Aorta (tissue), 5 donors: ENCODE results near the gene CCDC134. TPM values are rescaled to one million over a fixed set of nuclear protein-coding genes. Genes with fewer than 3 reads are reported as not detected.
"Not testable (repeated sequence)": the region's sequence is repeated elsewhere in the genome, so short reads cannot be mapped to it uniquely, and the experiment has no call there.

Experiments used
- ATAC-seq: fragments of 200-7000 bp; cut with Tn5 transposase; one replicate; pipeline ENCODE4 v1.9.1; 2022; ENCODE audit warnings: moderate library complexity; ENCODE audit not compliant: low FRiP score
- DNase-seq, 2 donors: peaks; one replicate each; pipeline ENCODE4 v3.0.0-alpha.2; 2020
- H3K27ac ChIP-seq, 2 donors: one replicate each; pipeline ENCODE4 v1.5.1; 2013; ENCODE audit warnings: low read length in 2 of 2, mild to moderate bottlenecking in 2 of 2, moderate library complexity in 2 of 2, control low read depth in 1 of 2, inconsistent platforms in 1 of 2, low read depth in 1 of 2
- H3K27me3 ChIP-seq, 2 donors: one replicate each; pipeline ENCODE4 v1.6.1; 2013; ENCODE audit warnings: control low read depth in 1 of 2, low read length in 1 of 2, mild to moderate bottlenecking in 1 of 2, moderate library complexity in 1 of 2; ENCODE audit not compliant: insufficient read depth in 2 of 2, control insufficient read depth in 1 of 2
- H3K36me3 ChIP-seq, 2 donors: one replicate each; pipeline ENCODE4 v1.6.1; 2013; ENCODE audit warnings: control low read depth in 1 of 2, low read length in 1 of 2, mild to moderate bottlenecking in 1 of 2; ENCODE audit not compliant: insufficient read depth in 2 of 2, control insufficient read depth in 1 of 2
- H3K4me1 ChIP-seq, 2 donors: one replicate each; pipeline ENCODE4 v1.6.1; 2013; ENCODE audit warnings: low read length in 2 of 2, control low read depth in 1 of 2, mild to moderate bottlenecking in 1 of 2, moderate library complexity in 1 of 2; ENCODE audit not compliant: insufficient read depth in 2 of 2, control insufficient read depth in 1 of 2
- H3K4me3 ChIP-seq, 2 donors: one replicate each; pipeline ENCODE4 v1.5.1; 2013; ENCODE audit warnings: low read length in 2 of 2, control low read depth in 1 of 2, mild to moderate bottlenecking in 1 of 2
- H3K9me3 ChIP-seq: one replicate; pipeline ENCODE4 v1.6.1; 2013; ENCODE audit warnings: mild to moderate bottlenecking, low read length; ENCODE audit not compliant: control insufficient read depth
- WGBS, 2 donors: extraction: QIAGEN DNeasy Blood & Tissue Kit; methylation state at CpG; one replicate each; pipeline ENCODE4 v1.1.7; 2013; 5-methylcytosine and 5-hydroxymethylcytosine counted together
- intact Hi-C, 2 donors: fragments of 100-400 bp; cut with DNase I; formaldehyde crosslinking; loops; one replicate each; pipeline versions ENCODE4 v1.14.2 to v1.15.0; 2022
- polyA plus RNA-seq, 2 donors: library from polyadenylated mRNA; stranded (reverse); fragments of 200-250 nt; gene quantifications; one replicate each; pipeline ENCODE4 v1.2.3, GENCODE V29; 2013
- total RNA-seq, 2 donors: library from RNA; stranded (reverse); fragmentation: NEBNext Ultra II Directional; extraction: Animal tissue kit (Norgen Biotek cat#: 25700); gene quantifications; one replicate each; pipeline ENCODE4 v1.2.1, GENCODE V29; 2021
- donor health status: healthy with polysubstance abuse.
- donor health status: Bipolar disorder and iron deficiency.
- donor health status: DM: no; HTN: no; CAD: no.
- donor health status: DM: no; HTN: no; CAD: no.
- donor health status: DM: yes; HTN: yes; CAD: no.

Gene CCDC134
- total and polyA plus RNA-seq, 4 donors: 1.0 to 7.3 (median 4.1) TPM; not detected in 1

DNA sequence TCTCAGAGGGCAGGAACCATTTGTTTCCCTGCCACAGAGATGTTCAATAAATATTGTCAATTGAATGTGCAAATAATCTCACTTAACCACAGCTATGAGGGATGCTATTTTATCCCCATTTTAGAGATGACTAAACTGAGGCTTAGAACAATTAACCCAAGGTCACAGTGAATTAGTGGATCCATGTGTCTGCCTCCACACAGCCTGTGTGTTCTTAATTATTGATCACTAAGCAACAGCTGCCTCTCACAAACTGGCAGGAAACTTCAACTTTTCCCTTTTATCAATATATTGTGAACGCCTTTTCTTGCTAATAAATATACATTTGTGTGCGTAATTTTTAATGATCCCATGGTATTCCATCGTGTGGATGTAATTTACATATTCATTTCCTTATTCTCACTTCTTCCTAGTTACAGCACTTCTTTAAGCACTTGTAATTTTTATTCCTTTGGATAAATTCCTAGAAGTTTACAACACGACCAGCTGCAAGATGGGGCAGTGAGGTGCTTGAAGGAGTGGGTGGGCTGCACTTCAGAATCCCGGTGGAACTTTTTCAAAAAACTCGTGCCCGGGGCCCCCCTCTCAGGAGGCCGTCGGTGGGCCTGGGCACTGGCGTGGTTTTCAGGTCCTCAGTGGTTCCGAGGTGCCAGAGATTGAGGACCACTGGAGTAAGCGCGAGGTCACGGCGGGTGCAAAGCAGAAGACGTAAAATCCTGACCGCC lies 31.5 kb downstream of the CCDC134 start:
- Histone ChIP-seq H3K27me3 (no peaks in the 10 kb centered on the region), H3K4me3 (peak overlapping the region; percentile 4 to 62), H3K27ac (peak overlapping the region in 1 of 2 donors; percentile 89), H3K4me1 (no peaks in the 10 kb centered on the region), H3K9me3 (no peaks in the 10 kb centered on the region), H3K36me3 (no peaks in the 10 kb centered on the region)
- DNase-seq (no peak), ATAC-seq (no peak)
- WGBS, 2 donors: 11 to 12% methylated on average over 17 of the region's 17 CpGs
- intact Hi-C loops: loop anchor here in 1 of 2 donors (2.0 kb wide), 1 partner anchor 31 kb away; the partner anchor contains the start of gene CCDC134

DNA sequence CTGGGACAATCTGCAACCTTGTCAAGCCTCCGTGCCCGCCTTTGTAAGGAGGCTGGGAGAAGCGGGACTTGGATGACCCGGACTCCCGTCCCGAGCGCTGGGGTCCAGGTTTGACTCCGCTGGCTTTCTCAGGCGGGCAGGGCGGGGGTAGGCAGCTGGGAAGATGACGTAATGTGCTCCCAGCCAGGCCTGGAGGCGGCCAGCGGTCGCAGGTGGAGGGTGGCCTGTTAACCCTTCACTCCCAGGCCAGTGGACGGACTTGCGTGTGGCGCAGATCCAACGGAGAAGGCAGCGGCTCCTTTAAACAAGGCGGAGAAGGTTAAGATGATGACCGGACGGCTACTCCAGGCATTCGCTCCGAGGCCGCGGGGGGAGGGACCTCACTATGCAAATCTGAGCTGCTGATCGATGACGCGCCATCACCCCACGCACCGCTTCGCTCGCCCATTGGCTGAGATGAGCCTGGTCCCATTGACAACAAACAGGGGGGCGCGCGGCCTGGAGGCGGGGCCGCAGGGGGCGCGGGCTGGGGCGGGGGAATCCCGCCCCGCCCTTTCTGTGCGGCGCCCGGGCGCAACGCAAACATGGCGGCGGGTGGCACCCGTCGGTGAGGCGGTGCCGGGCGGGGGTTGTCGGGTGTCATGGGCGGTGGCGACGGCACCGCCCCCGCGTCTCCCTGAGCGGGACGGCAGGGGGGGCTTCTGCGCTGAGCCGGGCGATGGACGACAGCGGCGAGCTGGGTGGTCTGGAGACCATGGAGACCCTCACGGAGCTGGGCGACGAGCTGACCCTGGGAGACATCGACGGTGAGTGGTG lies 32.3 kb downstream of the CCDC134 start, which contains the start of gene SREBF2:
Gene SREBF2, plus strand, starts transcription at position 553 of the 816 bp plus-strand sequence. Its CDS starts 166 bp downstream, at position 719.
- 0% methylated on average over 59 to 75 of the region's 75 CpGs for WGBS, 2 donors
- Histone ChIP-seq H3K27me3 (no peaks in the 10 kb centered on the region), H3K4me1 (no peaks in the 10 kb centered on the region), H3K4me3 (peak within 1 kb of the TSS; percentile 80 to 92), H3K36me3 (no peaks in the 10 kb centered on the region), H3K27ac (peak within 1 kb of the TSS in 1 of 2 donors; percentile 89), H3K9me3 (no peaks in the 10 kb centered on the region)
- DNase-seq: peak; percentile 100
- ATAC-seq: peak; percentile 97
- intact Hi-C loops: loop anchor here in 1 of 2 donors (2.0 kb wide), 1 partner anchor 32 kb away; the partner anchor contains the start of gene CCDC134

DNA sequence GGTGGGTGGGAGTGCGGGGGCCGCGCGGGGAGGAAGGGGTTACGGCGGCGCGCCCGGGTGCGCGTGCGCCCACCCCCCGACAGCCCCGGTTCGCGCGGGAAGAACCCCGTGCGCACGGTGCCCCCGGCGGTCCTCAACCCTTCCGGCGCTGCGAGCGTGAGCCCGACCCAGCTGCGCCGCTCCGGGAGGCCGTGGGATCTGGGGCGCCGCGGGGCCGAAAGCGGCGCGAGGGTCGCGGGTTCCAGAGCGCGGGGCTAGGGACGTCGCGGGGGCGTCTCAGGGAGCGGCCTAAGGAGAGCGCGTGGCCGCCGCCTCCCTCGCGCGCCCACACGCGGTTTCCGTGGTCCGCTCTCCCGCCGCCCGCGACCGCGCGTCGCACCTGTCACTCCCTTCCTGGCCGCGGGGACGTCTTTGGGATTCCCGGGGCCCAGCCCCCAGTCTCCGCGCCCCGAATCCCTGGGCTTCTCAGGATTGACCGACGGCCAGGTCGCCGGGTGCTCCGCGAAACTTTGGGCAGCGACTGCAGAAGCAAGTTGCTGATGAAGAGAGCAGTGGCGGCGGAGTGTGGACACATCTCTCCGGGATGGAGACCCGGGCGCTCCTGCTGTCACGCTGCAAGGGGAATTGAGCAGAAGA lies 33.0 kb downstream of the CCDC134 start:
- peak overlapping the region in 1 of 2 donors; percentile 29 for H3K27ac ChIP-seq
- peak overlapping the region; percentile 80 to 92 for H3K4me3 ChIP-seq
- no peaks in the 10 kb centered on the region for H3K9me3 ChIP-seq
- no peaks in the 10 kb centered on the region for H3K36me3 ChIP-seq
- intact Hi-C loops: loop anchor here in 1 of 2 donors (2.0 kb wide), 1 partner anchor 33 kb away; the partner anchor contains the start of gene CCDC134
- H3K27me3 ChIP-seq: no peaks in the 10 kb centered on the region
- WGBS, 2 donors: 0% methylated on average over 57 to 86 of the region's 86 CpGs
- DNase-seq: peak; percentile 63 to 84
- peak; percentile 30 for ATAC-seq
- no peaks in the 10 kb centered on the region for H3K4me1 ChIP-seq

DNA sequence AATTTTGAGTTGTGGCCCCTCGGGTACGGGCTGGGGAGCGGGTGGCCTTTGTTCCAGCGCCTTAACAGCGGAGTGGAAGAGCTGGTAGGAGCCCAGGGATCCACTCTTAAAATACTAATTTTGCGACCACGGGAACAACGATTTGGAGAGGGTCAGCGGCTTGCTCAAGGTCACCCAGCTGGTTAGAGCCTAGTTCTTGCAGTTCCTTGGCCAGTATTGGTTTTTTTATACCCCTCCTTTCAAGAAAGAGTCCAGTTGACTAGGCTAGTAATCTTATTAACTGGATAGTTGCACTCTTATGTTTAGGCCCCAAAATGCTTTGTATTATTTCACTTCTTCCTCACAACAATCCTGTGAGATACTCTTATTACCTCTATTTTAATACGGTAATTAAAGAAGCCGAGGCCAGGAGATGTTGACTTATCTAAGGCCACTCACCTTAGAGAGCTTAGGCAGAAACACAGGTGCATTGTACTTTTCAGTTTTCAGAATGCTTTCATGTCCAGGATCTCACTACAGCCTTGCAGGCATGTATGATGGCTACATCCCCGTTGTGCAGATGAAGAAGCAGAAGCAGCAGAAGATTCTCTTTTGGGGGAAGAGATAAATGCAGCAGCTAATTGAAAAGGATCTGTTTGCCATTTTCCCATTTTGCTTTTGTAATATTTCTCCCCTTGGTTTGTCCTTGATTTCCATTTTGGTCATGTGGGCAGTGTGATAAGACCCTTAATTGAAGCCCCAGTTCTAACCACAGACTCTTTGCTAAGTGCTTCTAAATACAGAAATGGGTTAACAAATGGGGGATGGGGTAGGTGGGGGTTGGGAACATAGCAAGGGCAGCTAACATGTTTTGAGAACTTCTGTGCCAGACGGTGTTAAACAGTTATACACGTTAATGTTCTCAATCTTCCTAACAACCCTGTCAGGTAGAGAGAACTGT lies 33.8 kb downstream of the CCDC134 start:
- H3K4me3 ChIP-seq: peak overlapping the region; percentile 80 to 92
- no peaks in the 10 kb centered on the region for H3K36me3 ChIP-seq
- 24 to 26% methylated on average over 14 of the region's 14 CpGs for WGBS, 2 donors
- no peaks in the 10 kb centered on the region for H3K9me3 ChIP-seq
- no peaks in the 10 kb centered on the region for H3K27me3 ChIP-seq
- intact Hi-C loops: no loop called here
- no peaks in the 10 kb centered on the region for H3K4me1 ChIP-seq
- ATAC-seq (no peak), DNase-seq (no peak)
- no peak overlapping the region for H3K27ac ChIP-seq

DNA sequence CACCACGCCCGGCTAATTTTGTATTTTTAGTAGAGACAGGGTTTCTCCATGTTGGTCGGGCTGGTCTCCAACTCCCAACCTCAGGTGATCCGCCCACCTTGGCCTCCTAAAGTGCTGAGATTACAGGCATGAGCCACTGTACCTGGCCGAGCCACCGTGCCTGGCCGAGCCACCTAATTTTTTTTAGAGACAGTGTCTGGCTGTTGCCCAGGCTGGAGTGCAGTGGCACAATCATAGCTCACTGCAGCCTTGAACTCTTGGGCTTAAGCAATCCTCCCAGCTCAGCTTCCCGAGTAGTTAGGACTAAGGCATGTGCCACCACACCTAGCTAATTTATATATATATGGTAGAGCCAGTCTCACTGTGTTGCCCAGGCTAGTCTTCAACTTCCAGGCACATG lies 35.0 kb downstream of the CCDC134 start:
- ATAC-seq, H3K4me1 ChIP-seq, H3K9me3 ChIP-seq, H3K27ac ChIP-seq, H3K36me3 ChIP-seq, DNase-seq, H3K4me3 ChIP-seq, intact Hi-C loops, H3K27me3 ChIP-seq: not testable (repeated sequence)
- WGBS, 2 donors: 80 to 89% methylated on average over 6 to 8 of the region's 8 CpGs

DNA sequence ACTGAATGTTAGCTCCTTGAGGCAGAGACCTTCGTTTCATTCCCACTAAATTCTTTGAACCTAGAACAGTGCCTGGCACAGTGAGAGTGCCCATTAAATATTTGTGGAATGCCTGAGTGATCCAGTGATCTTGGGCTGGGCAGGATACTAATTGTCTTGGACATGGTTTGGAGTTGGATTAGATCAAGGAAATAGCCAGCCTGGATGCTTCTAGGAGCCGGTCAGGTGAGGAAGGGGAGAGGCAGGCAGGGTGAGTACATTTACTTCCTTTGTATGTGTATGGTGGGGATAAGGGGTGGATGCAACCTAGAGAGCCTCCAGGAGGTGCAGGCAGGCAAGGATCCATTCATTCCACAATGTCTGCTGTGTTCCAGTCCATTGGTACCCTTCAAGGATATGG lies 36.1 kb downstream of the CCDC134 start:
- Histone ChIP-seq H3K36me3 (no peaks in the 10 kb centered on the region), H3K9me3 (no peaks in the 10 kb centered on the region), H3K27ac (no peak overlapping the region), H3K27me3 (no peaks in the 10 kb centered on the region), H3K4me1 (no peaks in the 10 kb centered on the region), H3K4me3 (no peak overlapping the region)
- WGBS, 2 donors: 83 to 93% methylated on average over 2 of the region's 2 CpGs
- DNase-seq (no peak), ATAC-seq (no peak)
- intact Hi-C loops: no loop called here

DNA sequence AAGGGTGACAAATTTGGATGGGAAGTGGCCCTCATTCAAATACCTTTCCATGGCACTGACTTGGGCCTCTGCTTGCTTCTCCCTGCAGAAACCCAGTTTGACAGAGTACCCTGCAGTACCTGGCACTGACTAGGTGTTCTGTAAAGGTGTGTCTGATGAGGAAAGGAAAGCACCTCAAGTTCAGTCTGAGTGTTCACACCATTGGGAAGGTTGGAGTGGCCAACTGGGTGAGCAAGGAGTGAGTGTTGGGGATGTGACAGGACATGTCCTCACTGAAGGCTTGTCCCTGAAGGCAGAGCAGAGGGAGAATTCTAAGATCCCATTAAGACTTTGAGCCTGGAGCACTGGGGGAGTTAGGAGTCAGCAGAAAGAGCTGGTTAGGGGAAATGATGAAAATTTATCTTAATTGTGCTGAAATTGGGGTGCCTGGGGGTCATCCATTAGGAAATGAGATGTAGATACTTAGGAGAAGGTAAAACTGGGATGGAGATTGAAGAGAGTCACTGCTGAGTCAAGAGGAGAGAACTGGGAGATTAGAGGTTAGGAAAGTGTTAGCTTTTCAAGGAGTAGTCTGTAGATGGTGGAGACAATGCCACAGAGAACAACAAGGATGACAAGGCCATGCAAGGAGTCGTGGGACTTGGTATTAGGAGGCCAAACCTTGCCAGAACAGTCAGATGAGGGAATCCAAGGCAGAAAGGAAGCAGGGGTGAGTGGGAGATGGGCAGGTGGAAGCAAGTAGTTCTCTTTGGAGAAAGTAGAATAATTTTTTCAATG lies 38.6 kb downstream of the CCDC134 start:
- WGBS, 2 donors: 61 to 70% methylated on average over 1 of the region's 1 CpG
- no peaks in the 10 kb centered on the region for H3K4me1 ChIP-seq
- no peaks in the 10 kb centered on the region for H3K36me3 ChIP-seq
- ATAC-seq: no peak
- no peaks in the 10 kb centered on the region for H3K27me3 ChIP-seq
- H3K27ac ChIP-seq: no peak overlapping the region
- intact Hi-C loops: no loop called here
- H3K9me3 ChIP-seq: no peaks in the 10 kb centered on the region
- DNase-seq: no peak
- no peak overlapping the region for H3K4me3 ChIP-seq
